Measurements from ENCODE around the gene RAB11FIP3.

RAB11FIP3 gene

DNA sequence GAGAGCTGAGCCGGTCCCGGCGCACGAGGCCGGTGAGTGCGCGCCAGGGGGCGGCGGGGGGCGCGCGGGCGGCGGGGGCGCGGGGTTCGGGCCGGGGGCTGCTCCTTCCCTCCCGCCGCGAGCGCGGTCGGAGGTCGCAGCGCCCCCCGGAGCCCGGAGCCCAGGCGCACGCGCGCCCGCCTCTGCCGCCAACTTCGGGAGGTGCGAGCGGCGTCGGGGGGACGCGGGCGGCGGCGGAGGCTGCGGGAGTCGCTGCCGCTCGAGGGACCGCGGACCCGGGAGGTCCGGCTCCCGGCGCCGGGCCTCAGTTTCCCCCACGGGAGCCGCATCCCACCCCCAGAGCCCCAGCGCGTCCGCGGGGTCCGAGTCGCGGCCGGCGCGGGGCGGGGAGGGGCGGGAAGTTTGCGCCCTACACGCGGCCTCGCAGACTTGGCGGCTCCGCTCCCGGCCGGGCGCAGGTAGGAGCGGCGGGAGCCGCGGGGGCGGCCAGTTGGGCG is 134.8 kb downstream of the RAB11FIP3 start, which contains the start of gene PRR35:
Gene PRR35, plus strand, starts transcription at position 191 of the 497 bp plus-strand sequence. CDS start 2,901 bp downstream, outside the sequence.
- TF ChIP-seq, protein P1, sequence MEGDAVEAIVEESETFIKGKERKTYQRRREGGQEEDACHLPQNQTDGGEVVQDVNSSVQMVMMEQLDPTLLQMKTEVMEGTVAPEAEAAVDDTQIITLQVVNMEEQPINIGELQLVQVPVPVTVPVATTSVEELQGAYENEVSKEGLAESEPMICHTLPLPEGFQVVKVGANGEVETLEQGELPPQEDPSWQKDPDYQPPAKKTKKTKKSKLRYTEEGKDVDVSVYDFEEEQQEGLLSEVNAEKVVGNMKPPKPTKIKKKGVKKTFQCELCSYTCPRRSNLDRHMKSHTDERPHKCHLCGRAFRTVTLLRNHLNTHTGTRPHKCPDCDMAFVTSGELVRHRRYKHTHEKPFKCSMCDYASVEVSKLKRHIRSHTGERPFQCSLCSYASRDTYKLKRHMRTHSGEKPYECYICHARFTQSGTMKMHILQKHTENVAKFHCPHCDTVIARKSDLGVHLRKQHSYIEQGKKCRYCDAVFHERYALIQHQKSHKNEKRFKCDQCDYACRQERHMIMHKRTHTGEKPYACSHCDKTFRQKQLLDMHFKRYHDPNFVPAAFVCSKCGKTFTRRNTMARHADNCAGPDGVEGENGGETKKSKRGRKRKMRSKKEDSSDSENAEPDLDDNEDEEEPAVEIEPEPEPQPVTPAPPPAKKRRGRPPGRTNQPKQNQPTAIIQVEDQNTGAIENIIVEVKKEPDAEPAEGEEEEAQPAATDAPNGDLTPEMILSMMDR (conservative IDR thresholded peaks at IDR 0.05; ENCODE audit: low read depth), result no peak
- H3K27ac ChIP-seq, result no peak within 1 kb of the TSS
- ChIA-PET CTCF (no interaction called here), POLR2A (ENCODE audit: low non-redundant PET) (no interaction called here)
- DNase-seq (ENCODE audit: low spot score), result no peak

DNA sequence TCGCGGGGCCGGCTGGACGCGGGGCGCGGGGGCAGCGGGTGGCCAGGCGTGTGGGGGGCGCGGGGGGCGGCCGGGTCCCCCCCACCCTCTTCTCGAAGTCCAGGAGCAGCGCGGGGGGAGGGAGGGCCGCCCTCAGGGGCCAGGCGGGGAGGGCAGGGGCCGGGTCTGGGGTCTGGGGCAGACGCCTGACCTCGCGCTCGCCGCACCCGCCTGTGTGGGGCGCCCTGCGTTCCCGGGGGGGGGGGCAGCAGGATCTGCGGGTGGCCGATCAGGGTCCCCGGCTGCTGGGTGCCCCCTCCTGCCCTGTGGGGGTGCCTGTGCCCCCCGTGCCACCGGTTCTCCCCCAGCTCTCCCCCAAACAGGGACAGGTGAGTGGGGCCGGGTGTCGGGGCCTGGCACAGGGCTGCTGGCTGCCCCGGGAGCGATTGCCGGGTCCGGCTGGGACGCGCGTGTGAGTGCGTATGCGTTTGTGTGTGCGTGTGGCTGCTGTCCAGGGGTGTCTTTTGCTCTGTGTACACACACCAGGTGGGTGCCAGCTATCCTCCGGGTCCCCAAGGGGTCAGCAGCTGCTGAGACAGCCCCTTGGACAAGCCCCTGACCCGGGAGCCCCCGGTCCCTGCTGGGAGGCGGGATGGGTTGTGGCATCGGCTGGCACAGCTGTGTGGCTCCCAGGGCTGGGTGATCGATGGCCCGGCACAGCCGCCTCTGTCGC is 135.4 kb downstream of the RAB11FIP3 start:
- no peak for DNase-seq (ENCODE audit: low spot score)
- ChIA-PET POLR2A (ENCODE audit: low non-redundant PET) (no interaction called here), CTCF (interaction anchor here (0.9 kb wide), 1 partner anchor 87 kb away, joined by 3 read pairs; no protein-coding TSS in a partner anchor)
- no peak overlapping the region for H3K27ac ChIP-seq
- TF ChIP-seq, protein P1 (conservative IDR thresholded peaks at IDR 0.05; ENCODE audit: low read depth), result no peak

DNA sequence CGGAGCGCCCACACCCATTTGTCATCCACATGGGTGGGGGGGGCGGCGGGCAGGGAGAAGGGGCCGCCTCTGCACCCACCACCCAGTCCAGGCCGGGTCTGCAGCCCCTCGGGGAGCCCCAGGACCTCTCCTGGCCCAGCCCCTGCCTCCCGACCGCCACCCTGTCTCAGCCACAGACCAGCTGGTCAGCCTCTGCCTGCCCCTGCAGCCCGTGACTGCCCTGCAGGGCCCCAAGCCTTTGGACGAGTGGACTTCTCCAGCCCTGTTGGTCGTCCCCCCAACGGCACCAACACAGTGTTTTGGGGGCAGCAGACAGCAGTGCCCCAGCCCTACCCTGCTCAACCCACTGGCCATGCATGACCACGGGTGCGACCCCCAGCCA is 136.0 kb downstream of the RAB11FIP3 start:
- CTCF ChIA-PET, result interaction anchor here (0.9 kb wide), 1 partner anchor 86 kb away, joined by 3 read pairs; no protein-coding TSS in a partner anchor
- TF ChIP-seq, protein P1 (conservative IDR thresholded peaks at IDR 0.05; ENCODE audit: low read depth), result no peak
- DNase-seq (ENCODE audit: low spot score), result no peak
- H3K27ac ChIP-seq, result no peak overlapping the region
- POLR2A ChIA-PET (ENCODE audit: low non-redundant PET), result no interaction called here

DNA sequence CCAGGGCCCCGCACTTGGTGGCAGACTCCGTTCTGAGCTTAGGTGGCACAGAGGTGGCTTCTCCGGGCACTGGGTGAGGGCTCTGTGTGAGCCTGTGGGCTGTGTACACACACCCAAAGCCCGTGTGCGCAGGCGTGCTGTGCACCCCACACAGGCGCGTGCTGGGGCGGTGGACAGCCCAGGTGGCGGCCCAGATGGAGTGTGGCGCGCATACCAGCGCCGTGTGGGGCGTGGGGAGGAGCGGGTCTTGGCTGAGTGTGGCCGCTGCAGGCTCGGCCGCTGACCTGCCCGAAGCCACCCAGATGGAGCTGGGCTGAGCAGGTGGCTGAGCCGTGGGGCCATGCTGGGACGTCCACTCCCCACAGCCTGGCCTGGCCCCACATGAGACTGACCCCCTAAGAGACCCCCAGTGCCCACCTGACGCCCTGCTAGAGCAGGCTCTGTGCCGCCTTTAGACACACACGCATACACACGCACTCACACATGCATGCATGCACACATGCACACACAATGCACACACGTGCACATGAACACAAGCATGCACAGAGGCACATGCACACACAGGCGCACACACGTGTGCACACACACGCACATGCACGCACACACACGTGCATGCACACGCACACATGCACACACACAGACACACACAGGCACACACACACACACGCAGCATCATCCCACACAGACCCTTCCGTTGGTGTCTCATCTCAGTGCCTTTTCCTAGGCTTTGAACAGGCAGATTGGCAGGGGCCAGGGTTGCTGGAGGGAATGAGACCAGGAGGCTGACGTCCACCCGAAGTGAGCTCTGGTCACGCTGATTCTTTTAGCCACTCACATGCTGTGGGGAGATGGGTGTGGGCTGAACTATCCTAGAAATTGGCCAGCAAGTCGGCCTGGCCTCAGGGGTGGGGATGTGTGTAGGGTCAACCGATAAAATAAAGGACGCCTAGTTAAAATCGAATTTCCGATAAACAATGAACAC is 136.8 kb downstream of the RAB11FIP3 start:
- ChIA-PET CTCF (no interaction called here), POLR2A (ENCODE audit: low non-redundant PET) (interaction anchor here (0.7 kb wide), 1 partner anchor 36 kb away, joined by 4 read pairs; no protein-coding TSS in a partner anchor)
- no peak overlapping the region for H3K27ac ChIP-seq
- no peak for DNase-seq (ENCODE audit: low spot score)
- TF ChIP-seq, protein P1 (conservative IDR thresholded peaks at IDR 0.05; ENCODE audit: low read depth), result no peak

DNA sequence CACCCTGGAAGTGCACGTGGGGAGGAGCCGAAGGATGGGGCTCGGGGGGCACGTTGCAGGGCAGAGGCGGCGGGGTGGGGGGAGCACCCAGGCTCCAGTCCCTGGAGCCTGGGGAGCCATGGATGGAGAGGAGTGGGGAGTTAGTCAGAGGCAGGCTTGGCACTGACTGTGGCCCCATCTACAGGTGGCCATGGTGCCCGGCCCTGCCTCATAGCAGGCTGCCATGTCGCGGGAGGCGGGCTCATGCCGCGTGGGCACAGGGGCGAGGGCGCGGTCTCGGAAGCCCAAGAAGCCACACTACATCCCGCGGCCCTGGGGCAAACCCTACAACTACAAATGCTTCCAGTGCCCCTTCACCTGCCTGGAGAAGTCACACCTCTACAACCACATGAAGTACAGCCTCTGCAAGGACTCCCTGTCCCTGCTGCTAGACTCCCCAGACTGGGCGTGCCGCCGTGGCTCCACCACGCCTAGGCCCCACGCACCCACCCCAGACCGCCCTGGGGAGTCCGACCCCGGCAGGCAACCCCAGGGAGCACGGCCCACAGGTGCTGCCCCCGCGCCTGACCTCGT is 137.7 kb downstream of the RAB11FIP3 start:
- CTCF ChIA-PET, result no interaction called here
- H3K27ac ChIP-seq, result no peak overlapping the region
- TF ChIP-seq, protein P1 (conservative IDR thresholded peaks at IDR 0.05; ENCODE audit: low read depth), result no peak
- POLR2A ChIA-PET (ENCODE audit: low non-redundant PET), result interaction anchor here (0.7 kb wide), 1 partner anchor 37 kb away, joined by 4 read pairs; no protein-coding TSS in a partner anchor
- no peak for DNase-seq (ENCODE audit: low spot score)
